SK-N-MC (cell line): Measurements from ENCODE around the gene SP1.
"Not testable (repeated sequence)": the region's sequence is repeated elsewhere in the genome, so short reads cannot be mapped to it uniquely, and the experiment has no call there.

Experiments used
- DNase-seq: peaks from one replicate; pipeline ENCODE4 v3.0.0-alpha.2; 2011; ENCODE audit warnings: low read depth, low spot score
- H3K27ac ChIP-seq: fragments of 200-600 bp; sonication (generic); 2 replicates; pipeline ENCODE4 v1.5.1; 2016; ENCODE audit warnings: mixed run types
- H3K36me3 ChIP-seq: fragments of 200-600 bp; sonication (generic); 2 replicates; pipeline ENCODE4 v1.6.1; 2017; ENCODE audit warnings: antibody characterized with exemption, low read length, mixed read lengths; ENCODE audit not compliant: insufficient read depth
- H3K4me3 ChIP-seq: fragments of 200-600 bp; sonication (generic); 2 replicates; pipeline ENCODE4 v1.5.1; 2016
- H3K9ac ChIP-seq: fragments of 200-600 bp; sonication (generic); 2 replicates; pipeline ENCODE4 v1.8.0; 2017; ENCODE audit warnings: mixed run types, mixed read lengths; ENCODE audit not compliant: insufficient read length
- H3K9me3 ChIP-seq: fragments of 200-600 bp; sonication (generic); 2 replicates; pipeline ENCODE4 v1.6.1; 2017; ENCODE audit warnings: low read depth, mild to moderate bottlenecking, antibody characterized with exemption, low read length, moderate library complexity, mixed read lengths
- EZH2 ChIP-seq: fragments of 200-600 bp; sonication (generic); IDR thresholded peaks from one replicate; pipeline ENCODE4 v1.6.1; 2017; ENCODE audit warnings: antibody characterized with exemption
- FOXP2 ChIP-seq: optimal IDR thresholded peaks from 2 replicates; pipeline ENCODE3; 2011; ENCODE audit warnings: mild to moderate bottlenecking, moderate library complexity; ENCODE audit not compliant: insufficient read depth; ENCODE audit errors: extremely low read length, control extremely low read depth
- POLR2AphosphoS5 ChIP-seq: IDR thresholded peaks from 2 replicates; pipeline ENCODE4 v1.6.1; 2012; ENCODE audit warnings: mild to moderate bottlenecking, low read depth, low read length, borderline replicate concordance

SP1 gene

DNA sequence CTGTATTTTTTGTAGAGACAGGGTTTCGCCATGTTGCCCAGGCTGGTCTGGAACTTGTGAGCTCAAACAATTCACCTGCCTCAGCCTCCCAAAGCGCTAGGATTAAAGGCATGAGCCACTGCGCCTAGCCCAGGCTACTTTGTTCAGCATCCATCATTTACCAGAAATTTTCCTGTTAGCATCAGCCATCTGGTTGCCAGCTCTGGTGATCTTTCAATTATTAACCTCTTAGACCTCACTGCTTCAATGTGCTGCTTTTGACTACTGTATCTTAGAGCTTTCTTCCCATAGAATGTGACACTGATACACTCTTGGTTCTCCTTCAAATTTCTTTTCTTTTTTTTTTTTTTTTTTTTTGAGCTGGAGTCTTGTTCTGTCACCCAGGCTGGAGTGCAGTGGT lies 38.2 kb downstream of the SP1 start:
- no peak overlapping the region for H3K27ac ChIP-seq

DNA sequence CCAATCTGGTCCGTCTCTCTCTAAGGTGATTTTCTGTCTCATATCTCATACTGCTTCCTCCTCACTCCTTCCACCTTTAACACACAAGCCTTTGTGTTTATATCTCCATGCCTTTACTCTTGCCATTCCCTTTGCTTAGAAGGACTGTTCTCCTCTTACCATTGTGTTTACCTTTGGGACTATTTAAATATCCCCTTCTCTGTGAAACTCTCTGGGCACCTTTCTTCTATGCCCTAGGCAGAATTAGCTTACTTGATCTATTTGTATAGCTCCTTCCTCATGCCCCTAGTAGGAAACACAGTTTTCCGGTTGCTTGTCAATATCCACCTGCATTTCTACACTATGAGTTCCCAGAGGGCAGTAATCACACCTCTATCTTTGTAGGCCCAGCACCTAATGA lies 39.8 kb downstream of the SP1 start:
- DNase-seq: no peak
- no peak overlapping the region for H3K4me3 ChIP-seq
- no peak overlapping the region for H3K27ac ChIP-seq
- no peak overlapping the region for H3K9ac ChIP-seq
- H3K9me3 ChIP-seq: no peaks in the 10 kb centered on the region
- H3K36me3 ChIP-seq: no peaks in the 10 kb centered on the region
- no peak for TF ChIP-seq FOXP2
- no peak for TF ChIP-seq EZH2
- TF ChIP-seq POLR2AphosphoS5: no peak

More for the DNA sequence above, 38.2 kb downstream of the SP1 start:
- Histone ChIP-seq H3K9me3 (no peaks in the 10 kb centered on the region), H3K4me3 (no peak overlapping the region), H3K9ac (no peak overlapping the region), H3K36me3 (no peaks in the 10 kb centered on the region)
- no peak for DNase-seq
- TF ChIP-seq EZH2 (no peak), FOXP2 (no peak), POLR2AphosphoS5 (no peak)

DNA sequence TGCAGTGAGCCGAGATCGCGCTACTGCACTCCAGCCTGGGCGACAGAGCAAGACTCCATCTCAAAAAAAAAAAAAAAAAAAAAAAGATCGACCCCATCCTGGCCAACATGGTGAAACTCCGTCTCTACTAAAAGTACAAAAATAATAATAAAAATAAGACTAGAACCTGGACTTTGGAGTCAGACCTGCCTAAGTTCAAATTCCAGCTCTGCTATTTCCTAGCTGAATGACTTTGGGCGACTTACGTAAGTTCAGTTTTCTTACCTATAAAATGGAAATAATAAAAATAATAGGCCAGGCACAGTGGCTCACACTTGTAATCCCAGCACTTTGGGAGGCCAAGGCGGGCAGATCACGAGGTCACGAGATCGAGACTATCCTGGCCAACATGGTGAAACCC lies 42.3 kb downstream of the SP1 start:
- H3K36me3 ChIP-seq, H3K9me3 ChIP-seq, DNase-seq, H3K9ac ChIP-seq, H3K4me3 ChIP-seq, H3K27ac ChIP-seq: not testable (repeated sequence)

DNA sequence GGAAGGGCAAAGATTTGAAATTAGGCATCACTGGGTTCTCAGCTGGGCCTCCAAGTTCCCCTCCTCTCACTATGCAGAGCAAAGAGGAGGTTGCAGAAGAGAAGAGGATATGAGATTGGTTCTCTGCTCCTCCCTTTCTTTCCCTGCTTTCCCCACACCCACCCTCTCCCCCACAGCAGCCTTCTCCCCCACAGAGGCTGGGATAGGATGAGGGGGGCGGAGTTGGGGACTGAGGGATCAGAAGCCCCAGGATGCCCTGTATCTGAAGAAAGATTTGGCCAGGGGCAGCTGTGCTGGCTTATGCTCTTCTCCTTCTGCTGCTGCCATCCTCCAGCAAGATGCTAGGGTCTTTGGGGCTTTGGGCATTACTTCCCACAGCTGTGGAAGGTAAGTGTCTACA lies 43.6 kb downstream of the SP1 start, which contains the start of gene AMHR2:
AMHR2 (plus strand) TSS at position 259 of the 400 bp plus-strand sequence; CDS start at position 339, 80 bp downstream.
- Histone ChIP-seq H3K9me3 (no peaks in the 10 kb centered on the region), H3K27ac (no peak within 1 kb of the TSS), H3K9ac (no peak within 1 kb of the TSS), H3K36me3 (no peaks in the 10 kb centered on the region), H3K4me3 (no peak within 1 kb of the TSS)
- DNase-seq: no peak
- TF ChIP-seq POLR2AphosphoS5: no peak
- TF ChIP-seq EZH2: no peak
- no peak for TF ChIP-seq FOXP2

DNA sequence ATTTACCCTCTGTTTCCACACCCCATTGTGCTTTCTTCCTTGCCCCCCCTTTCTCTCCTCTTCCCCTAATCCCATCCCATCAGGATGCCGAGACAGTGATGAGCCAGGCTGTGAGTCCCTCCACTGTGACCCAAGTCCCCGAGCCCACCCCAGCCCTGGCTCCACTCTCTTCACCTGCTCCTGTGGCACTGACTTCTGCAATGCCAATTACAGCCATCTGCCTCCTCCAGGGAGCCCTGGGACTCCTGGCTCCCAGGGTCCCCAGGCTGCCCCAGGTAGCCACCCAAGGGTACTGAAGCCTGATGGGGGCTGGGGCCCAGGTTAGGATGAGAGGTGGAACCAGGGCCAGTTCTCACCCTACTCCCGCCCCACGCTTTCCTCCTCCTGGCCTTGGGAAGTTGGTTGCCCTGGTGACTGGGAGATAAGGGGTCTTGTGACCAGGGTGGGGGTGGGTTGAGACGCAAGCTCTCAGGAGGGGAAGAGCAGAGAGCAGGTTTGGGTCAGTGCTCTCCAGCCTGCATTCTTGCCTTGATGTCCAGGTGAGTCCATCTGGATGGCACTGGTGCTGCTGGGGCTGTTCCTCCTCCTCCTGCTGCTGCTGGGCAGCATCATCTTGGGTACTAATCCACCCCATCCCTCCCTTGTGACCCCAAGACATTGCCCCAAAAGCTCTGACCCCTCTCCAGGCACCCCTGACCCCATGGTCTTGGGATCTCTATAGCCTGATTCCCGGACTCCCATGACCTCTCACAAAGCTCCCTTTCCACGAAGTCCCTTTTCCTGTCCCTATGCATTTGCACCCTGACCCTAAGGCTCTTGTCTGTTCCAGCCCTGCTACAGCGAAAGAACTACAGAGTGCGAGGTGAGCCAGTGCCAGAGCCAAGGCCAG lies 44.9 kb downstream of the SP1 start:
- Histone ChIP-seq H3K36me3 (no peaks in the 10 kb centered on the region), H3K9me3 (no peaks in the 10 kb centered on the region), H3K9ac (no peak overlapping the region), H3K4me3 (no peak overlapping the region), H3K27ac (no peak overlapping the region)
- DNase-seq: no peak
- TF ChIP-seq POLR2AphosphoS5 (no peak), EZH2 (no peak), FOXP2 (no peak)

DNA sequence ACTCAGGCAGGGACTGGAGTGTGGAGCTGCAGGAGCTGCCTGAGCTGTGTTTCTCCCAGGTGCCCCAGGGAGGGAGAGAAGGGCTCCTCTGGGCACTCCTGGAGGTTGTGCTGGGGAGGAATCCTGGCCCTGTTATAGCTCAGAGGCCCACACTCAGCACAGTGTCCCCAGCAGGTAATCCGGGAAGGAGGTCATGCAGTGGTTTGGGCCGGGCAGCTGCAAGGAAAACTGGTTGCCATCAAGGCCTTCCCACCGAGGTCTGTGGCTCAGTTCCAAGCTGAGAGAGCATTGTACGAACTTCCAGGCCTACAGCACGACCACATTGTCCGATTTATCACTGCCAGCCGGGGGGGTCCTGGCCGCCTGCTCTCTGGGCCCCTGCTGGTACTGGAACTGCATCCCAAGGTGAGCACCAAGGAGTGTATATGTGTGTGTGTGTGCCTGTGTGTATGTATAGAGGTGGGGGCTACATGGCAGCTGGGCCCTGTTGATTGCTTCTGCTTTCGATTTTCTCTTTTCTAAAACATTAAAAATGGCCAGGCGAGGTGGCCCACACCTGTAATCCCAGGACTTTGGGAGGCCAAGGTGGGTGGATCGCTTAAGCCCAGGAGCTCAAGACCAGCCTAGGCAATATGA lies 45.7 kb downstream of the SP1 start:
- Histone ChIP-seq H3K36me3 (no peaks in the 10 kb centered on the region), H3K27ac (no peak overlapping the region), H3K9me3 (no peaks in the 10 kb centered on the region), H3K9ac (no peak overlapping the region), H3K4me3 (no peak overlapping the region)
- TF ChIP-seq POLR2AphosphoS5: no peak
- TF ChIP-seq FOXP2: no peak
- TF ChIP-seq EZH2: no peak
- no peak for DNase-seq

DNA sequence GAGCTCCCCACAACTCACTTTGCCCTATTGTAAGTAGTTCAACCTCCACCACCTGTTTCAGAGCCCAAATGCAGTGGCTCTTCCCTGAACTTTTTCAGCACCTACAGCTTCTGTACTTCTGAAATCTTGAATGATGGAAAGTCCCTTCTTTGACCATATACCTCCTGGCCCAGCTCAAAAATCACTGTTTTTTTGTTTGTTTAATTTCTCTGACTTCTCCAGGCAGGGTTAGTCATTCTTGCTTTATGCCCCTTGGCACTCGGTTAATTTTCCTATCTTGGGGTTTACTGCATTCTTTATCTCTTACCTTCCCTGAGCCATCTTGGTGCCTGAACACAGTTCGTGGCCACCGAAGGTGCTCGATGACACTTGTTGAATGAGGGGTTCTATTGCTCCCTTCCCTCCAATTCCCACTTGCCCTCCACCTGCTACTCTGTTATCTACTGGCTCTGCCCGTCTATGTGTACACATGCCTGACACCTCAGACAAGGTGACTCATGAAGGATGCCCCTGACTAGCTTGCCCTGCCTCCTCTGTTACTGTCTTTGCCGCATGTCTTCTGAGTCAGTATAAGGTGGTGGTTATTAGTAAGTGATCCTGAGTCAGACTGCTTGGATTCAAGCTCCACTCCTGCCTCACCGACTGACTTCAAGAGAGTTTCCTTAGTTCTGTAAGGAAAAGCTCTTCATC lies 48.1 kb downstream of the SP1 start:
- H3K36me3 ChIP-seq: no peaks in the 10 kb centered on the region
- TF ChIP-seq POLR2AphosphoS5 (no peak), FOXP2 (no peak), EZH2 (no peak)
- DNase-seq: no peak
- H3K4me3 ChIP-seq: no peak overlapping the region
- H3K9me3 ChIP-seq: no peaks in the 10 kb centered on the region
- H3K27ac ChIP-seq: no peak overlapping the region
- no peak overlapping the region for H3K9ac ChIP-seq

DNA sequence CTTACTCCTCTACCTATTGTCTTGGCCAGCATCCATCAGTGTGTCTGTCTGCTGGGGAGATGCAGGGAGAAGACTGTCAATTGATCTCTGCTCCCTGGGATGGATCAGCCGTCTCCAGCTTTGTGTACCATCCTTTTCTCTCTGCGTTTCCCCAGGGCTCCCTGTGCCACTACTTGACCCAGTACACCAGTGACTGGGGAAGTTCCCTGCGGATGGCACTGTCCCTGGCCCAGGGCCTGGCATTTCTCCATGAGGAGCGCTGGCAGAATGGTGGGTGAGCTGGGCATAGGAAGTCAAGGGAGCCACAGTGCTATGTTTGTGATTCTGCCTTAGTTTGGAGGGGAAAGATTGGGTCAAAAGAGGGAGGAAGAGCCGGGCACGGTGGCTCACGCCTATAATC lies 48.8 kb downstream of the SP1 start:
- Histone ChIP-seq H3K36me3 (no peaks in the 10 kb centered on the region), H3K9ac (no peak overlapping the region), H3K9me3 (no peaks in the 10 kb centered on the region), H3K4me3 (no peak overlapping the region), H3K27ac (no peak overlapping the region)
- TF ChIP-seq FOXP2 (no peak), POLR2AphosphoS5 (no peak), EZH2 (no peak)
- no peak for DNase-seq
